ENCODE results near the gene AP4E1. TPM values are rescaled to one million over a fixed set of nuclear protein-coding genes. Genes with fewer than 3 reads are reported as not detected.

The AP4E1 gene
- total and polyA plus RNA-seq, 2 donors (not counting 3 experiments of a cell fraction or from before 2014, with no cell fraction given), result 1.6 to 9.8 TPM

GRCh38 chr15:50907601-50908208, 778 bp upstream of the AP4E1 start:
- peak overlapping the region; percentile 97 for H3K4me2 ChIP-seq (ENCODE audit: insufficient read depth, low read length)

More at GRCh38 chr15:50907601-50908208, 778 bp upstream of the AP4E1 start:
- DNase-seq (ENCODE audit: low read depth, low spot score) (peak; percentile 62), FAIRE-seq (peak; percentile 69)
- Histone ChIP-seq H3K79me2 (ENCODE audit: control insufficient read depth, insufficient read depth, low read length) (peaks cover 6% of the 10 kb centered on the region), H3K4me3 (replicated peaks in 1 of 3; ENCODE audit: insufficient read depth in 1 of 3, low read depth in 1 of 3, low read length in 3 of 3) (peak overlapping the region; percentile 95 to 99 (median 96)), H3K4me1 (ENCODE audit: control insufficient read depth, extremely low read depth, insufficient read depth, low read length) (peaks cover 10% of the 10 kb centered on the region), H3K36me3 (ENCODE audit: control insufficient read depth in 2 of 2, extremely low read depth in 1 of 2, insufficient read depth in 2 of 2, low read length in 2 of 2) (peaks cover 1 to 6% of the 10 kb centered on the region in 2 experiments), H3K9ac (replicated peaks; ENCODE audit: extremely low read depth, insufficient read depth, low read length) (peak overlapping the region; percentile 85), H4K20me1 (replicated peaks; ENCODE audit: control insufficient read depth, extremely low read depth, insufficient read depth, low read length) (no peaks in the 10 kb centered on the region), H3K27me3 (ENCODE audit: control insufficient read depth in 2 of 2, insufficient read depth in 2 of 2, low read length in 2 of 2) (no peaks in the 10 kb centered on the region), H3K27ac (ENCODE audit: insufficient read depth, low read depth, low read length) (peak overlapping the region; percentile 76), H3K9me1 (replicated peaks; ENCODE audit: control insufficient read depth, extremely low read depth, insufficient read depth, low read length) (no peaks in the 10 kb centered on the region), H2AFZ (ENCODE audit: low read depth, low read length) (peak overlapping the region; percentile 99), H3K9me3 (replicated peaks; ENCODE audit: control insufficient read depth, insufficient read depth, low read length) (no peaks in the 10 kb centered on the region)
- TF ChIP-seq CTCF (IDR thresholded peaks at IDR 0.05; ENCODE audit: extremely low read depth in 1 of 2, insufficient read depth in 1 of 2, low read depth in 1 of 2, low read length in 2 of 2) (no peak), EZH2 (IDR thresholded peaks at IDR 0.05; ENCODE audit: borderline replicate concordance, low read depth, low read length, severe bottlenecking) (no peak), POLR2A (IDR thresholded peaks at IDR 0.05; ENCODE audit: low read depth, low read length) (no peak), GATA2 (IDR thresholded peaks at IDR 0.05; ENCODE audit: insufficient read depth, insufficient read length, low read depth, low read length) (no peak), POLR2AphosphoS5 (IDR thresholded peaks at IDR 0.05; ENCODE audit: insufficient read depth, low read depth, low read length) (no peak)
- intact Hi-C loops (cut with micrococcal nuclease), result loop anchor here (1.0 to 10.0 kb wide), 8 partner anchors 22 to 903 kb away; no protein-coding TSS in a partner anchor
- CTCF ChIA-PET, result interaction anchor here (0.8 to 1.9 kb wide), 6 partner anchors 22 to 1672 kb away, joined by 3 to 10 read pairs (median 4); no protein-coding TSS in a partner anchor
- no TSS peak for BruUV-seq (replicated peaks)
- dilution Hi-C loops (cut with MboI; ENCODE audit: extremely low pct_ligation_motif_present, low sequenced_read_pairs), result no loop called here
- POLR2A ChIA-PET, result no interaction called here

Data from endothelial cell of umbilical vein (primary cell).